ENCODE results near the gene RABGAP1. TPM values are rescaled to one million over a fixed set of nuclear protein-coding genes. Genes with fewer than 3 reads are reported as not detected.
A peak's percentile ranks its signal among the peaks of the same experiment; 100 is the strongest.

The RABGAP1 gene
- total RNA-seq, 1 experiment from 2014 or later = 64.0 TPM

- POLR2A ChIA-PET (ENCODE audit: low non-redundant PET) = no interaction called here
- no peaks in the 10 kb centered on the region for H3K27me3 ChIP-seq (replicated peaks; ENCODE audit: insufficient read depth, low read depth, low read length, poor library complexity)
- no peak for DNase-seq (ENCODE audit: low spot score)
- no TSS peak for BruUV-seq (replicated peaks)
- H3K27ac ChIP-seq (ENCODE audit: low read depth, low read length, poor library complexity, severe bottlenecking) = peak overlapping the region; percentile 64
- intact Hi-C loops (cut with micrococcal nuclease; ENCODE audit: unreplicated experiment) = no loop called here
- TF ChIP-seq CTCF (conservative IDR thresholded peaks at IDR 0.05; ENCODE audit: low read depth, low read length) (no peak), EZH2 (IDR thresholded peaks at IDR 0.05; ENCODE audit: borderline replicate concordance, low read depth, low read length, poor library complexity, severe bottlenecking) (no peak)
- no peak overlapping the region for H3K4me3 ChIP-seq (ENCODE audit: low read depth, low read length, poor library complexity, severe bottlenecking)
- peaks cover 33% of the 10 kb centered on the region for H3K36me3 ChIP-seq (ENCODE audit: insufficient read depth, low read length, poor library complexity, severe bottlenecking)
- peaks cover 54% of the 10 kb centered on the region for H3K4me1 ChIP-seq (ENCODE audit: insufficient read depth, low read length, poor library complexity, severe bottlenecking)
- no peaks in the 10 kb centered on the region for H3K9me3 ChIP-seq (ENCODE audit: low read depth, low read length, poor library complexity, severe bottlenecking)
- CTCF ChIA-PET = interaction anchor here (0.7 kb wide), 1 partner anchor 237 kb away, joined by 3 read pairs; no protein-coding TSS in a partner anchor
Measured at GRCh38 chr9:123073441-123073840, 132.6 kb downstream of the RABGAP1 start.

- Histone ChIP-seq H3K27me3 (replicated peaks; ENCODE audit: insufficient read depth, low read depth, low read length, poor library complexity) (no peaks in the 10 kb centered on the region), H3K27ac (ENCODE audit: low read depth, low read length, poor library complexity, severe bottlenecking) (peak overlapping the region; percentile 64), H3K9me3 (ENCODE audit: low read depth, low read length, poor library complexity, severe bottlenecking) (no peaks in the 10 kb centered on the region), H3K36me3 (ENCODE audit: insufficient read depth, low read length, poor library complexity, severe bottlenecking) (peaks cover 33% of the 10 kb centered on the region), H3K4me3 (ENCODE audit: low read depth, low read length, poor library complexity, severe bottlenecking) (no peak overlapping the region), H3K4me1 (ENCODE audit: insufficient read depth, low read length, poor library complexity, severe bottlenecking) (peaks cover 60% of the 10 kb centered on the region)
- intact Hi-C loops (cut with micrococcal nuclease; ENCODE audit: unreplicated experiment) = no loop called here
- ChIA-PET POLR2A (ENCODE audit: low non-redundant PET) (no interaction called here), CTCF (interaction anchor here (0.7 kb wide), 1 partner anchor 236 kb away, joined by 3 read pairs; no protein-coding TSS in a partner anchor)
- no TSS peak for BruUV-seq (replicated peaks)
- no peak for DNase-seq (ENCODE audit: low spot score)
- TF ChIP-seq EZH2 (IDR thresholded peaks at IDR 0.05; ENCODE audit: borderline replicate concordance, low read depth, low read length, poor library complexity, severe bottlenecking) = no peak
- TF ChIP-seq CTCF (conservative IDR thresholded peaks at IDR 0.05; ENCODE audit: low read depth, low read length) = no peak
Measured at GRCh38 chr9:123073991-123074422, 133.2 kb downstream of the RABGAP1 start.

- DNase-seq (ENCODE audit: low spot score) = no peak
- Histone ChIP-seq H3K27ac (ENCODE audit: low read depth, low read length, poor library complexity, severe bottlenecking) (peak overlapping the region; percentile 64), H3K9me3 (ENCODE audit: low read depth, low read length, poor library complexity, severe bottlenecking) (no peaks in the 10 kb centered on the region), H3K36me3 (ENCODE audit: insufficient read depth, low read length, poor library complexity, severe bottlenecking) (peaks cover 33% of the 10 kb centered on the region), H3K27me3 (replicated peaks; ENCODE audit: insufficient read depth, low read depth, low read length, poor library complexity) (no peaks in the 10 kb centered on the region), H3K4me1 (ENCODE audit: insufficient read depth, low read length, poor library complexity, severe bottlenecking) (peaks cover 60% of the 10 kb centered on the region), H3K4me3 (ENCODE audit: low read depth, low read length, poor library complexity, severe bottlenecking) (no peak overlapping the region)
- intact Hi-C loops (cut with micrococcal nuclease; ENCODE audit: unreplicated experiment) = no loop called here
- TF ChIP-seq CTCF (conservative IDR thresholded peaks at IDR 0.05; ENCODE audit: low read depth, low read length) (no peak), EZH2 (IDR thresholded peaks at IDR 0.05; ENCODE audit: borderline replicate concordance, low read depth, low read length, poor library complexity, severe bottlenecking) (no peak)
- no TSS peak for BruUV-seq (replicated peaks)
- CTCF ChIA-PET = no interaction called here
- POLR2A ChIA-PET (ENCODE audit: low non-redundant PET) = no interaction called here
Measured at GRCh38 chr9:123074628-123075027, 133.8 kb downstream of the RABGAP1 start.

Measured in A673 (cell line).